Brain pericyte (primary cell): Measurements from ENCODE around the gene EML4.

Experiments
- DNase-seq: peaks from one replicate; pipeline ENCODE4 v3.0.0-alpha.2; 2012; ENCODE audit warnings: low read depth, low spot score

The EML4 gene

DNA sequence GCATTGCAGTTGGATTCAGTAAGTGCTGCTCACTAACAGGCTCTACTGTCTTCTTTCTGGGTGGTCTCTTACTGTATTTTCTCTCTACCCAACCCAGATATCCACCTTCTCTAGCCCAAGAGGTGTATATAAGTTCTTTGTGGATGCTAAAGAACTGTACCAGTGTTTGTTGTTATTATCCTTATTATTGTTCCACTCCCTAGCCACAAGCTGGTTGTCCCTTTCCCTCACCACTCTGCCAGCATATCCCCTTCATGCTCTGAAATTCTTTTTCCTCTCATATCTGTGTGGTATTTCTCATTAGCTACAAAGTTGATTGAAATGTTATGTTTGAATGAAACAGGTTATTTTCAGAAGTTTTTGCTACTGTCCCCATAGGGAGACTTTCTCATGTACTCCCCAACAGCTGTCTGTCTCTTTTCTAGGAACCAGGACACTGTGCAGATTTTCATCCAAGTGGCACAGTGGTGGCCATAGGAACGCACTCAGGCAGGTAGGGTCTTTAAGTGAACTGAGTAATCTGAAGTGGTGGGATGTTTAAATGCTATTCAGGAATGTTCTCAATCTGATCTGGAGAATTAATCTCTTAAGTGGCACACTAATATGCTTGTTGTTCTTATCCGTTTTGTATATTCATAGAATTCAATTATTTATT, 135.0 kb downstream of the EML4 start:
- DNase-seq, result no peak

DNA sequence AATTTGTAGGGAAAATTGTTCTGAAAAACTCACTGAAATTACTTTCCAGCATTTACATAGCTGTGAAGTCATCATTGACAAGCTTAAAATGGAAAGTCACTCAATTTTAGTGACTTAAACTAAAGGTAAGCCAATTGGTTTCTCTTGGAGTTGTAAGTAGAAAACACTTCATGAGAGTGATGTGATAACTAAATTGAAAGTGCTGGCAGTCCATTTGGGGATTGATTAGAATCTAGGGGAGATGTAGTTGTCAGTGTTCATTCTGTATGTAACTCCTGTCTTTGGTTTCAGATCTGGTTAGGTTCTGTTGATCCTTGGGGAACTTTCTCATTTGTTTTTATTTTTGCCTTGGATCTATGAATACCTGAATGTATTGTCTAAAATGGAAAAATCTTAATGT, 138.0 kb downstream of the EML4 start:
- no peak for DNase-seq

DNA sequence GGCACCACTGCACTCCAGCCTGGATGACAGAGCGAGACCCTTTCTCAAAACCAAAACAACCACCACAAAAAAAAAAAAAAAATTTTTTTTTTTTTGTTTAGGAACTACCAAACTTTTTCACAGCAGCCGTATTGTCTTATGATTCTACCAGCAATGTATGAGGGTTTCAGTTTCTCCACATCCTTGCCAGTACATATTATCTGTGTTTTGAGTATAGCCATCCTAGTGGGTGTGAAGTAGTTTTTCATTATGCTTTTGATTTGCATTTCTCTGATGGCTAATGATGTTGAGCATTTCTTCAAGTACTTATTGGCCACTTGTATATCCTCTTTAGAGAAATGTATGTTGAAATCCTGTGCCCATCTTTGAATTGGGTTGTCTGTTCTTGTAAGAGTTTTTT, 140.2 kb downstream of the EML4 start:
- no peak for DNase-seq

DNA sequence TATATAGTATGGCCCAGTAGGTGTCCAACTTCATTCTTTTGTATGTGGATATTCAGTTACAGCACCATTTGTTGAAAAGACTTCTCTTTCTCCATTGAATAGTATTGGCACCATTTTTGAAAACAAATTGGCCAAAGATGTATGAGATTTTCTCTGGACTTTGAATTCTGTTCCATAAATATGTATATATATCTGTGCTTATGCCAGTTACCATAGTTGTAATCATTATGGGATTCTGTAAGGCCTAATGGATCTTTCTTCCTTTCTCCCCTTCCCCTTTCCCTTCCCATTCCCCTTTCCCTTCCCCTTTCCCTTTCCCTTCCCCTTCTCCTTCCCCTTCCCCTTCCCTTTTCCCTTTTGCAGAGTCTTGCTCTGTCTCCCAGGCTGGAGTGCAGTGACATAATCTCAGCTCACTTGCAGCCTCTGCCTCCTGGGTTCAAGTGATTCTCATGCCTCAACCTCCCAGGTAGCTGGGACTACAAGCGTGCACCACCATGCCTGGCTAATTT, 140.9 kb downstream of the EML4 start:
- no peak for DNase-seq

DNA sequence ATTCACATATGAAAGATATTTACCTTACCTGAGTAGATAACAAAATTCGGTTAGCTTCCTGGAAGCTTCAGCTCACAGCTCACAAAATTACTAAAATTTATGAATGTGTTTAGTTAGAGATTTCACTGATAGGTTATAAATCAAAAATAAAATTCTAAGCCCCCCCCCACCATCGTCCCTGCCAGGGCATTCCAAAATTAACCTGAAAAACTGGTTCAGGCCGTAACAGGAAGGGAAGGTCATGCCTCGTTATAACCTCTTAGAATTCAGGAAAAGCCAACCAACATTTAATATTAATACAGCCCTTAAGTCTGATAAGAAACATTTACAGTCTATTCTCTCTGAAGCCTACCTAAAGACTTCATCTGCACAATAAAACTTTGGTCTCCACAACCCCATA, 143.0 kb downstream of the EML4 start:
- DNase-seq, result no peak

DNA sequence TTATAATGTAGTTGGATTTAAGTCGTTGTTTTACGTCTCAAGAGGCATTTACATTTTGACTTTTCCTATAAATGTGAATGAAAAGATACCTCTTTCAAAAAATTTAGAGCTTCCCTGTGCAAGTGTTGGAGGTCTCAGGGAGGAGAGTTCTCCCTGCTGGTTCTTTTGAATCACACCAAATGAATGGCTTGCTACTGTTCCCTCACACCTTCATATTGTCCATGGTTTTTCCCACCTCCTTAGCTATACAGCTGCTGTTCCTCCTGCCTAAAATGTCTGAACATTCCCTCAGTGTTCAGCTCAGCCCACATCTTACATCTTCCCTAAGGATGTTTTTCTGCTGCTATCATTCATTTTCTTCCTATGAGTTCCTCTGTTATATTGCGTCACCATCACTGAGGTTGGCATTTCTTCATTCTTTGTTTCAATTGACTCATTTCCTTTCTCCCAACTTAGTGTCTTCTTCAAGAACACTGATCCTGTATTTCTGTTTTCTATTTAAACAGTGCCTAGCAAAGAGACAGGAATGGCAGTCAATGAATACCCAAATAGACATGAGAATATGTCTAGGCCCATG, 145.8 kb downstream of the EML4 start:
- DNase-seq, result peak; percentile 31

DNA sequence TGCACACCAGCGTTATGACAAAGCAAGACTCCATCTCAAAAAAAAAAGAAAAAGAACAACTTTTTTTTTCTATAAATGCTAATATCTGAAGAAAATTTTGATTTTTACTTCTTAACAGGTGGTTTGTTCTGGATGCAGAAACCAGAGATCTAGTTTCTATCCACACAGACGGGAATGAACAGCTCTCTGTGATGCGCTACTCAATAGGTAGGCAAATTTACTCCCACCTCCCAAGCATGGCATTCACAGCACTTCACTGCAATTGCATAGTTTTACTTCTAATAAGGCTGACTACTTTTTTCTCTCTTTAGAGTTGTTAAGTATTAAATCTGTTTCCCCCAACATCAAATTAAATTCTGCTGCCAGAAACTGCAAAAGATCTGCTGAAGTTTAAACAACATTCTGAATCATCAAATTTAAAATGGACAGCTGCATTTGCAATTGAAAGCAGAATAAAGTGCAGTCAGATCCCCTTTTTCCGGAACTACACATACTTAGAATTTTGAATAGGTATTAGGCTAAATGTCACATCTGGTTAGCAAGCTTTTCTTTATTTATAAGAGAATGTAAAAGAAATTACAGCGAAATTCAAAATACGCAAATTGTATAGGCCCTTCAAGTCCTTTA, 146.8 kb downstream of the EML4 start:
- no peak for DNase-seq

DNA sequence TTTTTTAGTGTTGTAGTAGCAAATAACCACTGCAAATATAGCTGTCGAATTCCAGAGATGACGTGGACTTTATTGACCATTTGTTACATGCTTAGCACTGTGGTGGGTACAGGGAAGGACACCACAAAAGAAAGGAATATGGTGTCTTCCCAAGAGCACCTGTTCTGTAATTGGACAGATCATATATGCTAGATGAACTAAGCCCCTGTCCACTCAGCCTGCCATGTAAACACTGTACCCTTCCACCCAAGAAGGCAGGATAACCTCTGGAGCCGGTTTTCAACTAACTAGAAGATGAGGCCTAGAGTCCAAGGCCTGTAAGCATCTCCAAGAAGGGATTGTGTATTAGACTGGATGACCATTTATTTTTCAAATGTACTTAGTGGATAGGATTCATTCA, 147.8 kb downstream of the EML4 start:
- DNase-seq, result no peak

DNA sequence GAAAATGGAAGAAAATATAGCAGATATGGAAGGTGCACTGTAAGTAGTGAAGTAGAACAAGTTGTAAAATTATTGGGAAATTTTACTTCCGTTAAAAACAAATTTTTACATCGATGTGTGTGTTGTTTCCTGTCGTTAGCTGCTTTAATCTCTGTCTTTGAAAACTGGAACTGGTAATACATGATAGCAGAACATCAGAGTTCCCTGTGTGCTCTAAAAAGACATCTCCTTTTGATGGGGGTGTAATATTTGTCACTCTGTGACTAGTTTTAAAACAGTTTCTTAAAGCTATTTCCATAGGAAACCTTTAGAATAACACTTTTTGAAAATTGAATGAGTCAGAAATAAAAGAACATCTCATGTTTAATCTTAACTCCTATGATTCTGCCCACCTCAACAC, 148.3 kb downstream of the EML4 start:
- no peak for DNase-seq

DNA sequence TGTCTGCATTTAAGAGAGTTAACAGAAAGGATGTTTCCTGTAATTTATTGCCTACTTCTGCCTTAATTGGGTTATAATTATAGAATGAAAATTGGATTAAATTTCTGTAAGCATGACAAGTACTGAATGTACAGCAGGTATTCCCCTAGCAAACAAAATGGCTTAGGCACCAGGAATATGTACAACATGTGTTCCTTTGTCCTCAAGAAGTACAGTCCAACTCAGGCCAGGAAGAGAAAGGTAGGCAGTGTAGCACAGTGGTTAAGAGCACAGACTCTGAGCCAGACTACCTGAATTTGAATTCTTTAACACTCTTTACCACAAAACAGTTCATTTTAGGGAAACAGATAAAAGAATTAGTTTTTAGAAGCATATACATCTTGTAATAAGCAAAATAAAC, 148.8 kb downstream of the EML4 start:
- no peak for DNase-seq

DNA sequence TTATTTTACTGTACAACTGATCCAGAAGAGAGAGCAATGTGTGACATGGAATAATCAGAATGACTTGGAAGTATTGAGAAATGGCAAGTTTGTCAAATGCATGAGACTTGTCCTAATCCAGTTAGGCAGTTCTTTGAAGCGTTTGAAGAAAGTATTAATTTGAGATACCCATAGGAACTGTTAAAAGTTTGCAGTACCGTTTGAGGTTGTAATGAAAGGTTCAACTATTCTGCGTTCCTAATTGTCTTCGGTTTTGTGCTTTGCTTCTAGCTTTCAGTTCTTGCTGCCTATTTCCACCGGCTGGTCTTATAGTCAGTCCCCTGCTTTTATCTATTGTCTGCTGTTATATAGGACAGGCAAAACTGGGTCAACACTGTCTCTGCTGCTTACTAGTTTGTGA, 150.1 kb downstream of the EML4 start:
- no peak for DNase-seq

DNA sequence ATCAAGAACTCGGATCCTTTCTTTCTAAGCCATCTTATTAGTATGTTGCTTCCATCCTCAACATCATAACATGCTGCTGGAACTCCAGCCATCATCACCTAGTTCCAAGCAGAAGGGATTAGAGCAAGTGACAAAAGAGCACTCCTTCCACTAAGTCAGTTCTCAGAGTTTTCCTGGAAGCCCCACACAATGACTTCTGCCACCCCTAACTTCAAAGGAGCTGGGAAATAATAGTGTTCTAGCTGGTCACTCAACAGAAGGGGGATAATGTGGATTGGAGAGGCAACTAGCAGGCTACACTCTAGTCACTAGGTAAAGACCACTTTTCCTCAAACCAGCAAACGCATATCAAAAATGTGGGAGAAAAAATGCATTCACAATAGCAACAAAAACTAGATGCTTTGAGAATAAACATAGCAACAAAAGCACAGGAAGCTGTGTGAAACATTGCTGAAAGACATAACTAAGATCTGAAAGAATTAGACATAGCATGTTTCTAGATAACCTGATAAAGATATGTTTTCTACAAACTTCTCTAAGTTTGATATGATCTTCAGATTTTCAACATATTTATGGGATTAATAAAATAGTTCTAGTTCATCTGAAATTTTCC, 152.4 kb downstream of the EML4 start:
- no peak for DNase-seq

DNA sequence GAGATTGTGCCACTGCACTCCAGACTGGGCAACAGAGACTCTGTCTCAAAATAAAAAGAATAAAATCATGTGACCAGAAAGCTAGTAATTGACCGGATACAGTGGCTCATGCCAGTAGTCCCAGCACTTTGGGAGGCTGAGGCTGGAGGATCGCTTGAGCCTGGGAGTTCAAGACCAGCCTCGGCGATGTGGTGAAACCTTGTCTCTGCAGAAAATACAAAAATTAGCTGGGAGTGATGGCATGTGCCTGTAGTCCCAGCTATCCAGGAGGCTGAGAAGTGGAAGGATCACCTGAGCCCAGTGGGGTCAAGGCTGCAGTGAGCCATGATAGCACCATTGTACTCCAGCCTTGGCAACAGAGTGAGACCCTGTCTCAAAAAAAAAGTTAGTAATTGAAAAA, 155.1 kb downstream of the EML4 start:
- DNase-seq, result no peak

DNA sequence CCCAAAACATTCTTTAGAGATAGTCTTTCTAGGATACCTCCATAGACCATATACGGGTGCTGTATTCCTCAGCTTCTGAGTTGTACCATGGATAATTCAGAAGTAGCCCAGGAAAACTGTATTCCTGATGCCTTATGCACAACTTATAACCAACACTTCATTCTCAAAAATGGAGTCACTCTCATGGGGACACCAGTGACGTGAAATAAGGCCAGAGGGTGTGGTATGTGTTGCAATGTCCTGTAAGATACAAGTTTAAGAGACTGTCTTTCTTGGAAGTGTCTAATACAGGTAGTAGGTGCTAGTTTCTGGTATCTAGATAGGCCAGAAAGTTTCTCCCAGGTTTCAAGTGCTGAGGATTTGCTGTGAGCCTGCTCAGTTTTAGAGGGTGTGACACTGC, 155.8 kb downstream of the EML4 start:
- no peak for DNase-seq

DNA sequence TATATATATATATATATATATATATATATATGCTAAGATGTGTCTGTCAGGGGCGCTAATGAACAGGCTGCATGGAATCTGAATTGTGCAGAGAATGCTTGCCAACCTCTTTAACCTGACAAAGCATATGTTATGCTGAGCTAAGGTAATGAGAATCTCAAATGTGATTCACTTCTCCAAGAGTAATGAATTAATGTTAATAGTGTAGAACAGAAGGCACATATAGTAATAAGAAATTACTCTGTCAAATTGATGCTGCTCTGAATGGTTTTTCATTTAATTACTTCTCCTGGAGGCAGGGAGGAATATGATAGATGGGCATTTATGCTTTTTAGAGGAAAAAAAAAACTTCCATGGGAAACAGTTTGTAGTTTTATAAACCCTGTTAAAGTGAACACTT, 156.5 kb downstream of the EML4 start:
- DNase-seq, result no peak

DNA sequence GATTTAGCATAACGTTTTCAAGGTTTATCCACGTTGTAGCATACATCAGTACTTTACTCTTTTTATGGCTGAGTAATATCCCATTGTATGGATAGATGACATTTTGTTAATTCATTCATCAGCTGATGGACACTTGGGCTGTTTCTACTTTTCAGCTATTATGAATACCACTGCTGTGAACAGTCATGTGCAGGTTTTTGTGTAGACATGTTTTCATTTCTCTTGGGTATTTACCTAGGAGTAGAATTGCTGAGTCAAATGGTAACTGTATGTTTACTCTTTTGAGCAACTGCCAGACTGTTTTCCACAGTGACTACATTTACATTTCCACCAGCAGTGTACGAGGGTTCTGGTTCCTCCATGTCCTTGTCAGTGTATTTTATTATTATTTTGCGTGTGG, 158.0 kb downstream of the EML4 start:
- no peak for DNase-seq

DNA sequence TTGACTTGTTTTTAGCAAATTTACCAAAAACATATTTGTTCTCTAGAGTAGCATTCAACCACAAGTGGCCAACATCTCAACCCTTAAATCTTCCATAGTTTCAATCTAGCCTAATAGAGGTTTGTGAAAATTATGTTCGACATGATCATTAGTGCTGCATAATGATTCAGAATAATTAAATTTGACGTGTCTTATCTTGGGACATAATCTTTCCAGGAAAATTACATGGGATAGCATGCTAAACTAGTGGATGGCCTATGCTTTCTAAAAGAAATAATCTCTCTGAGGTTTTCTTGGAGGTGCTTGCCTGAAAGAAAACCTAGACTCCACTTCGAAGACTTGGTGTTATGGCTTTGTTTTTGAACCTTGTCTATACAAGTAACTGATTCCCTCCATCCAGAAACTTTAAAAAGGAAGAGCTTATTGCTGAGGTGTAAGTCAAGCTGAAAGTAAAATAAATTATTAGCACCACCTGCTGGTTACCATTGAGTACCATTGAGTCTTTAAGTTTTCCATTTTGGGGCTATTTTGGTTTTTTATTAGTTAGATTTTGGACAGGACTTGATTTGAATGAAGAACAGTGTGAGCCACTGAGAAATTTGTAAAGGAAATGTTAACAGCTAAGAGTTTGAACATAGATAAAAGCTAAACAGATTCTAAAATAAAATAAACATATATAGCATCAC, 159.1 kb downstream of the EML4 start:
- DNase-seq, result no peak

DNA sequence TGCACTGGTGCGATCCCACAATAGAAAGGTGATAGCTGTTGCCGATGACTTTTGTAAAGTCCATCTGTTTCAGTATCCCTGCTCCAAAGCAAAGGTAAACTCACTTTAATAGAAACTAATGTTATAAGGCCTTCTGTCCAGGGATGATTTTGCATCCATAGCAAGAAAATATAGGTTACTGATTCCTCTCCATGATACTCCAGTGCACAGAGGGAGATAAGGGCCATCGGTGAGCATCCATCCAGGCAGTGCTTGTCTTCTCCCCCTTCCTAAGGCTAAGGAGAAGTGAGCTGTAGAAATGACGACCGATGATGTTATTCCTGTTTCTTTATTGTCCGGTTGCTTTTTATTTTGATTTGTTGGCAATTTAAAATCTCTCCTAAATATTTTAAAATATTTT, 159.8 kb downstream of the EML4 start:
- DNase-seq, result no peak

DNA sequence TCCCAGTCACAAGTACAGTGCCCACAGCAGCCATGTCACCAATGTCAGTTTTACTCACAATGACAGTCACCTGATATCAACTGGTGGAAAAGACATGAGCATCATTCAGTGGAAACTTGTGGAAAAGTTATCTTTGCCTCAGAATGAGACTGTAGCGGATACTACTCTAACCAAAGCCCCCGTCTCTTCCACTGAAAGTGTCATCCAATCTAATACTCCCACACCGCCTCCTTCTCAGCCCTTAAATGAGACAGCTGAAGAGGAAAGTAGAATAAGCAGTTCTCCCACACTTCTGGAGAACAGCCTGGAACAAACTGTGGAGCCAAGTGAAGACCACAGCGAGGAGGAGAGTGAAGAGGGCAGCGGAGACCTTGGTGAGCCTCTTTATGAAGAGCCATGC, 160.6 kb downstream of the EML4 start:
- DNase-seq, result no peak

DNA sequence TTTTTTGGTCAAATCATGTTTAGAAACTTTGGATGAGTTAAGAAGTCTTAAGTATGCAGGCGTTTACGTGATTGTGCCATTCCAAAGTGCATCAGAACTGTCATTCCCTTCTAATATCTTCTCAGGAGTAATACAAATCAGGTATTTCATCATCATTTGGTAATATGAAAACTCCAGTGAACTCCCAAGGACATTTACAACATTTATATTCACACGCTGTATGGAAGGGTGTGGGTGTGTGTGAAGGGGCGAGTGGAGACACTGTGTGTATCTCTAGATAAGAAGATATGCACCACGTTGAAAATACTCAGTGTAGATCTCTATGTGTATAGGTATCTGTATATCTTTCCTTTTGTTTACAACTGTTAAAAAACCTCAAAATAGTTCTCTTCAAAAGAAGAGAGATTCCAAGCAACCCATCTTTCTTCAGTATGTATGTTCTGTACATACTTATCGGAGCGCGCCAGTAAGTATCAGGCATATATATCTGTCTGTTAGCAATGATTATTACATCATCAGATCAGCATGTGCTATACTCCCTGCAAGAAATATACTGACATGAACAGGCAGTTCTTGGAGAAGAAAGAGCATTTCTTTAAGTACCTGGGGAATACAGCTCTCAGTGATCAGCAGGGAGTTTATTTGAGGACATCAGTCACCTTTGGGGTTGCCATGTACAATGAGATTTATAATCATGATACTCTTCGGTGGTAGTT, 162.6 kb downstream of the EML4 start:
- no peak for DNase-seq

DNA sequence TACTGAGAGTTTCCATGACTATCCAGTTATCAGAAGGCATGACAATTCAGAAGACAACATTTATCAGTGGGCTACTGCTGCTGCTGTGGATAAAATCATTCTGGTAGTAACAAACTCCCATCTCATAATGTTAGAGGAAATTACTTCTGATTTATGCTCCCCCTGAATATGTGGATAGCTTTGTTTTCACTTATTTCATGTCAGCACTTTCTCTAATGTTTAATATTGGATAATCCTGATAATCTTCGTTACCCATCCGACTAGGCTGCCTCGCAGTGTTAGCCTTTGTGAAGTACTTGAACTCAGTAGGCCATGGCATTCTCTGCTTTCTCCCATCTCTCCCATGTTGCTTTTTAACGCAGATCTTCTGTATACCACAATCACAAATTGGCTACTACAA, 163.4 kb downstream of the EML4 start:
- no peak for DNase-seq

DNA sequence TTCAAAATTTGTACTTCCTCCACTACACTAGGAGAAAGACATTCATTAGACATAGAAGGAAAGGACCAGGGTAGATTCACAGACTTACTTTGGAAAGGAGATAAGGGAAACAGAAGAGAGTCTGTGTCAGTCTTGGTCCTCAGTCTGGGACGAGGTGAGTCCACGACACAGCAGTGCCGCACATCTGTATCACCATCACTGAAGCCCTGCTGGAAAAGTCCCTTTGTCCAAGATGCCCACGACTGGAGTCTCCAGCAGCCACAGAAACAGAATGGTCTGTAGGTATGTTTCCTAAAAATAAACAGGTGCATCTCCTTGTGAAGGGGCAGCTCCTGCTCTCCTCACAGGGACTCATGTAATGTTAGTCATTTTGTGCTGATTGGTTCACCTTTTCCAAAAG, 164.4 kb downstream of the EML4 start:
- DNase-seq, result no peak
